GM12878 (cell line): ENCODE data around the gene EBF3. TPM values are rescaled to one million over a fixed set of nuclear protein-coding genes. Genes with fewer than 3 reads are reported as not detected.

ENCODE experiments used
- ATAC-seq: fragments of 200-7000 bp; cut with Tn5 transposase; 3 replicates; pipeline ENCODE4 v1.9.1; 2020; ENCODE audit warnings: mild to moderate bottlenecking, moderate library complexity
- BruUV-seq: library from RNA; stranded (reverse); fragments of 400-500 nt; replicated peaks from 2 replicates; lab custom pipeline; 2021; lab: Mats Ljungman, UMichigan
- CTCF ChIA-PET: fragments of 300-600 bp; sonication (Branson Sonifier 250); formaldehyde crosslinking; extraction: SDS; loops from one replicate; lab custom pipeline; 2021; ENCODE audit warnings: inconsistent platforms; lab: Yijun Ruan, JAX
- POLR2A ChIA-PET: fragments of 350-600 bp; formaldehyde crosslinking; extraction: SDS; loops from one replicate; lab custom pipeline; 2021; ENCODE audit warnings: inconsistent platforms; lab: Charles Lee
- RAD21 ChIA-PET: fragments of 300-600 bp; sonication (Branson Sonifier 250); formaldehyde crosslinking; loops from one replicate; lab custom pipeline; 2023; ENCODE audit warnings: antibody characterized with exemption; ENCODE audit not compliant: unreplicated experiment; lab: Charles Lee
- SMC1A ChIA-PET: fragments of 300-600 bp; sonication (Branson Sonifier 250); formaldehyde crosslinking; loops from one replicate; lab custom pipeline; 2023; ENCODE audit not compliant: unreplicated experiment, uncharacterized antibody; lab: Charles Lee
- DNase-seq: peaks from one replicate; pipeline ENCODE4 v3.0.0-alpha.2; 2011; ENCODE audit warnings: low read depth, low spot score
- FAIRE-seq: peaks from 3 replicates; lab custom pipeline; 2011; peaks lifted over from hg19 to GRCh38; lab: Jason Lieb, UNC
- H2AFZ ChIP-seq: 2 replicates; pipeline ENCODE4 v1.6.0; 2011; ENCODE audit warnings: low read depth, low read length, control low read depth; ENCODE audit not compliant: control insufficient read depth
- H3K27ac ChIP-seq: 2 replicates; pipeline ENCODE4 v1.5.1; 2011; ENCODE audit warnings: control low read depth; ENCODE audit not compliant: control insufficient read depth, insufficient read depth
- H3K27me3 ChIP-seq, 2 experiments: replicated peaks in 1 of 2; 2 replicates each; pipeline versions ENCODE4 v1.6.0 to v1.6.1; 2011; ENCODE audit warnings: low read length in 1 of 2; ENCODE audit not compliant: control insufficient read depth in 2 of 2, insufficient read depth in 2 of 2
- H3K36me3 ChIP-seq, 2 experiments: 2 replicates each; pipeline ENCODE4 v1.5.1; 2011; ENCODE audit warnings: low read length in 1 of 2; ENCODE audit not compliant: control insufficient read depth in 2 of 2, insufficient read depth in 2 of 2
- H3K4me1 ChIP-seq: 2 replicates; pipeline ENCODE4 v1.6.1; 2011; ENCODE audit warnings: mild to moderate bottlenecking, low read length, moderate library complexity, mixed read lengths; ENCODE audit not compliant: control insufficient read depth, insufficient read depth
- H3K4me2 ChIP-seq: 2 replicates; pipeline ENCODE4 v1.6.0; 2011; ENCODE audit warnings: control low read depth; ENCODE audit not compliant: control insufficient read depth, insufficient read depth
- H3K4me3 ChIP-seq: fragments of 200-600 bp; sonication (generic); 2 replicates; pipeline ENCODE4 v1.5.1; 2016
- H3K79me2 ChIP-seq: 2 replicates; pipeline ENCODE4 v1.6.0; 2011; ENCODE audit warnings: low read length; ENCODE audit not compliant: control insufficient read depth, insufficient read depth
- H3K9ac ChIP-seq: 2 replicates; pipeline ENCODE4 v1.8.0; 2011; ENCODE audit warnings: low read length, control low read depth, mixed read lengths; ENCODE audit not compliant: control insufficient read depth, insufficient read depth
- H3K9me3 ChIP-seq: replicated peaks from 3 replicates; pipeline ENCODE4 v1.5.1; 2011; ENCODE audit warnings: mild to moderate bottlenecking, low read length; ENCODE audit not compliant: control insufficient read depth, insufficient read depth
- H4K20me1 ChIP-seq: 2 replicates; pipeline ENCODE4 v1.6.0; 2011; ENCODE audit not compliant: control insufficient read depth, insufficient read depth
- CEBPB ChIP-seq, 2 experiments: fragments of 150-350 bp in 1 of 2; IDR thresholded peaks; 2 replicates each; pipeline ENCODE4 v1.6.1; 2012 to 2014; ENCODE audit warnings: low read depth in 2 of 2, low read length in 2 of 2, borderline replicate concordance in 1 of 2, inconsistent platforms in 1 of 2
- E2F4 ChIP-seq: IDR thresholded peaks from 2 replicates; pipeline ENCODE4 v1.6.1; 2012; ENCODE audit warnings: low read depth, low read length, improper control_type of control experiment
- JUNB ChIP-seq: IDR thresholded peaks from 2 replicates; pipeline ENCODE4 v1.6.1; 2016; ENCODE audit warnings: antibody characterized with exemption, mild to moderate bottlenecking
- JUND ChIP-seq: IDR thresholded peaks from 2 replicates; pipeline ENCODE4 v1.6.1; 2012; ENCODE audit warnings: low read depth, mild to moderate bottlenecking, low read length, improper control_type of control experiment, moderate library complexity
- MTA2 ChIP-seq: fragments of 450-650 bp; IDR thresholded peaks from 2 replicates; pipeline ENCODE4 v1.6.1; 2016; ENCODE audit warnings: low read depth, mild to moderate bottlenecking, moderate library complexity
- PML ChIP-seq: IDR thresholded peaks from 2 replicates; pipeline ENCODE4 v1.6.1; 2012; ENCODE audit warnings: low read length, inconsistent platforms
- SIN3A ChIP-seq: IDR thresholded peaks from 2 replicates; pipeline ENCODE4 v1.6.1; 2012; ENCODE audit warnings: low read depth, low read length, improper control_type of control experiment
- SREBF2 ChIP-seq: IDR thresholded peaks from 2 replicates; pipeline ENCODE4 v1.6.1; 2012; ENCODE audit warnings: mild to moderate bottlenecking, low read length
- SRF ChIP-seq, 2 experiments: IDR thresholded peaks; 2 replicates each; pipeline ENCODE4 v1.6.1; 2011; ENCODE audit warnings: low read depth in 2 of 2, low read length in 2 of 2, mild to moderate bottlenecking in 1 of 2, moderate library complexity in 1 of 2
- TBL1XR1 ChIP-seq: IDR thresholded peaks from 2 replicates; pipeline ENCODE4 v1.6.1; 2012; ENCODE audit warnings: low read depth, low read length, improper control_type of control experiment
- YY1 ChIP-seq: IDR thresholded peaks from 2 replicates; pipeline ENCODE4 v1.6.1; 2011; ENCODE audit warnings: low read depth, mild to moderate bottlenecking, low read length
- ZBTB40 ChIP-seq: fragments of 450-650 bp; IDR thresholded peaks from 2 replicates; pipeline ENCODE4 v1.6.1; 2016; ENCODE audit warnings: mild to moderate bottlenecking, moderate library complexity, borderline replicate concordance
- ZNF207 ChIP-seq: fragments of 450-650 bp; IDR thresholded peaks from 2 replicates; pipeline ENCODE4 v1.6.1; 2014; ENCODE audit warnings: antibody characterized with exemption, mild to moderate bottlenecking, borderline replicate concordance
- ZNF217 ChIP-seq: fragments of 450-650 bp; IDR thresholded peaks from 2 replicates; pipeline ENCODE4 v1.6.1; 2017; ENCODE audit warnings: antibody characterized with exemption, mild to moderate bottlenecking
- WGBS: methylation state at CpG from one replicate; pipeline ENCODE4 v1.1.6; 2016; ENCODE audit warnings: low lambda C conversion rate; ENCODE audit not compliant: insufficient replicate concordance, insufficient coverage; ENCODE audit errors: missing lambda C conversion rate; 5-methylcytosine and 5-hydroxymethylcytosine counted together
- in situ Hi-C: fragments of 300-500 bp; cut with MboI; formaldehyde crosslinking; loops from 9 replicates; pipeline ENCODE4 v1.14.3; 2018; ENCODE audit warnings: mixed read lengths
- intact Hi-C: fragments of 100-400 bp; cut with micrococcal nuclease; formaldehyde crosslinking; loops from one replicate; pipeline ENCODE4 v1.14.2; 2022; ENCODE audit not compliant: unreplicated experiment
- polyA plus RNA-seq, 11 experiments: library from polyadenylated mRNA; depleted of rRNA in 4 of 11; unstranded in 6 of 11; stranded (reverse) in 5 of 11; fragments of >200 nt; fragmentation: Nextera tagmentation in 4 of 11; fragmentation: Illumina TruSeq in 1 of 11; extraction: Ambion mirVana in 4 of 11; extraction: Trizol in 1 of 11; gene quantifications; 1 replicate in 1 of 11; 2 replicates in 10 of 11; pipeline versions ENCODE4 v1.2.1 to v1.2.3, GENCODE V29; 2011 to 2016; ENCODE audit warnings: inconsistent platforms in 2 of 11, missing spikeins in 2 of 11, low read depth in 1 of 11
- total RNA-seq, 4 experiments: library from RNA; depleted of rRNA in 3 of 4; stranded (reverse); fragments of >200 nt in 3 of 4; fragmentation: Illumina TruSeq in 1 of 4; extraction: Trizol in 1 of 4; gene quantifications; 2 replicates each; pipeline versions ENCODE4 v1.2.1 to v1.2.3, GENCODE V29; 2013 to 2021
- TF ChIP-seq, protein P1 (sequence below): fragments of 450-650 bp; formaldehyde crosslinking; IDR thresholded peaks from 2 replicates; pipeline ENCODE4 v1.5.0; 2022; ENCODE audit warnings: mild to moderate bottlenecking, missing genetic modification characterization

Gene EBF3
- total and polyA plus RNA-seq, 10 of the 15 experiments (the other 5 are each of a cell fraction or from before 2014, with no cell fraction given), result not detected

DNA sequence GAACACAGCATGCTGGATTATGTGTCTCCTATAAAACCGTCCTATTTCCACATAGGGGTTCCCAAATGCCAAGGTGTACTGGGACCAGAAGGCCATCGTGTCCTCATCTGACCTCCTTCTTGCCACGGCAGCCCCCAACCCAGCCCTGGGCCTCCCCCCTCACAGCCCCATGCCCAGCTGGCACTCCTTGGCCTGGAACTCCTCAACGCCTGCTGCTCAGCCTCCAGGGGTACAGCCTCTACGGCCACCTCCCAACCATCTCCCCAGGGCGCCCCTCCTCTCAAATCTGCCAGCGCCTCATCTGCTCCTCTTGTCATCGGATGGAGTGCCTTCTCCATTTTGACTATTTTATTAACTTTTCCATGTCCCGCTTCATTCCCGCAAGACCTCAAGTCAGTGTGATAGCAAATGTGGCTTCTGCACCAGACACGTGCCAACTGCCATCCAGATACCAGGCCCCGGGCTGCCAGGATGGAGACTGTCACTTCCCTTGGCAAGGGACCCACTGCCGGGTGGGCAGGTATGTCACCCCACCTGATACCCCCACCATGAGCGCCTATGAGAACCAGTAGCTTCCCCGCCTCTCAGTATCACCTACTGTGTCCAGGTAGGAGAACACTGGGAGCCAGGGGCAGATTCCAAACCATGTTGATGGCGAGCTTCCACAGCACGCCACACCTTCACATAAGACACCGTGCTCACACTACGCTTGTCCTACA, 106.7 kb downstream of the EBF3 start:
- H3K27me3 ChIP-seq, result no peaks in the 10 kb centered on the region
- FAIRE-seq (no peak), DNase-seq (no peak), ATAC-seq (no peak)
- SMC1A ChIA-PET, result no interaction called here
- no peak overlapping the region for H3K4me3 ChIP-seq
- WGBS, result 45% methylated on average over 19 of the region's 19 CpGs
- RAD21 ChIA-PET, result no interaction called here
- H3K36me3 ChIP-seq, result no peaks in the 10 kb centered on the region
- H3K9me3 ChIP-seq, result no peaks in the 10 kb centered on the region
- H4K20me1 ChIP-seq, result no peaks in the 10 kb centered on the region
- H3K4me2 ChIP-seq, result no peak overlapping the region
- intact Hi-C loops (no loop called here), in situ Hi-C loops (no loop called here)
- no peak for TF ChIP-seq YY1
- TF ChIP-seq E2F4, result no peak
- TF ChIP-seq TBL1XR1, result no peak
- TF ChIP-seq ZNF207, result no peak
- TF ChIP-seq JUND, result no peak
- no peak for TF ChIP-seq PML
- TF ChIP-seq SRF (IDR thresholded peaks at IDR 0.05; ENCODE audit: low read depth in 2 of 2, low read length in 2 of 2), result no peak
- TF ChIP-seq JUNB, result no peak
- TF ChIP-seq, protein P1, sequence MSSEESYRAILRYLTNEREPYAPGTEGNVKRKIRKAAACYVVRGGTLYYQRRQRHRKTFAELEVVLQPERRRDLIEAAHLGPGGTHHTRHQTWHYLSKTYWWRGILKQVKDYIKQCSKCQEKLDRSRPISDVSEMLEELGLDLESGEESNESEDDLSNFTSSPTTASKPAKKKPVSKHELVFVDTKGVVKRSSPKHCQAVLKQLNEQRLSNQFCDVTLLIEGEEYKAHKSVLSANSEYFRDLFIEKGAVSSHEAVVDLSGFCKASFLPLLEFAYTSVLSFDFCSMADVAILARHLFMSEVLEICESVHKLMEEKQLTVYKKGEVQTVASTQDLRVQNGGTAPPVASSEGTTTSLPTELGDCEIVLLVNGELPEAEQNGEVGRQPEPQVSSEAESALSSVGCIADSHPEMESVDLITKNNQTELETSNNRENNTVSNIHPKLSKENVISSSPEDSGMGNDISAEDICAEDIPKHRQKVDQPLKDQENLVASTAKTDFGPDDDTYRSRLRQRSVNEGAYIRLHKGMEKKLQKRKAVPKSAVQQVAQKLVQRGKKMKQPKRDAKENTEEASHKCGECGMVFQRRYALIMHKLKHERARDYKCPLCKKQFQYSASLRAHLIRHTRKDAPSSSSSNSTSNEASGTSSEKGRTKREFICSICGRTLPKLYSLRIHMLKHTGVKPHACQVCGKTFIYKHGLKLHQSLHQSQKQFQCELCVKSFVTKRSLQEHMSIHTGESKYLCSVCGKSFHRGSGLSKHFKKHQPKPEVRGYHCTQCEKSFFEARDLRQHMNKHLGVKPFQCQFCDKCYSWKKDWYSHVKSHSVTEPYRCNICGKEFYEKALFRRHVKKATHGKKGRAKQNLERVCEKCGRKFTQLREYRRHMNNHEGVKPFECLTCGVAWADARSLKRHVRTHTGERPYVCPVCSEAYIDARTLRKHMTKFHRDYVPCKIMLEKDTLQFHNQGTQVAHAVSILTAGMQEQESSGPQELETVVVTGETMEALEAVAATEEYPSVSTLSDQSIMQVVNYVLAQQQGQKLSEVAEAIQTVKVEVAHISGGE (CRISPR knock-in tag), result no peak
- no peak for TF ChIP-seq ZNF217
- TF ChIP-seq SIN3A, result no peak
- no peak for TF ChIP-seq ZBTB40
- no peak for TF ChIP-seq CEBPB (IDR thresholded peaks at IDR 0.05; ENCODE audit: borderline replicate concordance in 1 of 2, low read depth in 2 of 2, low read length in 2 of 2)
- no peak for TF ChIP-seq MTA2
- no peak for TF ChIP-seq SREBF2
- no peaks in the 10 kb centered on the region for H3K4me1 ChIP-seq
- no TSS peak for BruUV-seq
- H3K79me2 ChIP-seq, result no peaks in the 10 kb centered on the region
- POLR2A ChIA-PET, result no interaction called here
- no peak overlapping the region for H3K27ac ChIP-seq
- H2AFZ ChIP-seq, result no peak overlapping the region
- no peak overlapping the region for H3K9ac ChIP-seq
- CTCF ChIA-PET, result no interaction called here
